ENCODE measurements around the gene NME1. TPM values are rescaled to one million over a fixed set of nuclear protein-coding genes. Genes with fewer than 3 reads are reported as not detected.

NME1 gene
- total and polyA plus RNA-seq, 2 donors (not counting 3 experiments of a cell fraction or from before 2014, with no cell fraction given), result 214 to 326 TPM

GRCh38 chr17:51188271-51188833 is 35.0 kb downstream of the NME1 start:
- no TSS peak for BruUV-seq (replicated peaks)
- Histone ChIP-seq H3K36me3 (ENCODE audit: control insufficient read depth in 2 of 2, extremely low read depth in 1 of 2, insufficient read depth in 2 of 2, low read length in 2 of 2) (peaks cover 4 to 13% of the 10 kb centered on the region in 2 experiments), H2AFZ (ENCODE audit: low read depth, low read length) (no peak overlapping the region), H3K27me3 (ENCODE audit: control insufficient read depth in 2 of 2, insufficient read depth in 2 of 2, low read length in 2 of 2) (no peaks in the 10 kb centered on the region), H3K4me1 (ENCODE audit: control insufficient read depth, extremely low read depth, insufficient read depth, low read length) (peaks cover 15% of the 10 kb centered on the region), H4K20me1 (replicated peaks; ENCODE audit: control insufficient read depth, extremely low read depth, insufficient read depth, low read length) (no peaks in the 10 kb centered on the region), H3K9me3 (replicated peaks; ENCODE audit: control insufficient read depth, insufficient read depth, low read length) (no peaks in the 10 kb centered on the region), H3K9me1 (replicated peaks; ENCODE audit: control insufficient read depth, extremely low read depth, insufficient read depth, low read length) (no peaks in the 10 kb centered on the region), H3K9ac (replicated peaks; ENCODE audit: extremely low read depth, insufficient read depth, low read length) (no peak overlapping the region), H3K79me2 (ENCODE audit: control insufficient read depth, insufficient read depth, low read length) (no peaks in the 10 kb centered on the region), H3K4me3 (replicated peaks in 1 of 3; ENCODE audit: insufficient read depth in 1 of 3, low read depth in 1 of 3, low read length in 3 of 3) (no peak overlapping the region), H3K27ac (ENCODE audit: insufficient read depth, low read depth, low read length) (no peak overlapping the region), H3K4me2 (ENCODE audit: insufficient read depth, low read length) (no peak overlapping the region)
- intact Hi-C loops (cut with micrococcal nuclease), result no loop called here
- TF ChIP-seq EZH2 (IDR thresholded peaks at IDR 0.05; ENCODE audit: borderline replicate concordance, low read depth, low read length, severe bottlenecking), result no peak
- no peak for TF ChIP-seq MYC (IDR thresholded peaks at IDR 0.05; ENCODE audit: low read depth, low read length)
- TF ChIP-seq JUN (IDR thresholded peaks at IDR 0.05; ENCODE audit: borderline replicate concordance, insufficient read depth, insufficient read length, low read depth), result no peak
- TF ChIP-seq MAX (IDR thresholded peaks at IDR 0.05; ENCODE audit: insufficient read depth, insufficient read length), result no peak
- no peak for TF ChIP-seq FOS (IDR thresholded peaks at IDR 0.05; ENCODE audit: borderline replicate concordance, insufficient read depth, low read length)
- no peak for TF ChIP-seq POLR2A (IDR thresholded peaks at IDR 0.05; ENCODE audit: low read depth, low read length)
- no peak for TF ChIP-seq GATA2 (IDR thresholded peaks at IDR 0.05; ENCODE audit: insufficient read depth, insufficient read length, low read depth, low read length)
- TF ChIP-seq CTCF (IDR thresholded peaks at IDR 0.05; ENCODE audit: extremely low read depth in 1 of 2, insufficient read depth in 1 of 2, low read depth in 1 of 2, low read length in 2 of 2), result no peak
- TF ChIP-seq POLR2AphosphoS5 (IDR thresholded peaks at IDR 0.05; ENCODE audit: insufficient read depth, low read depth, low read length), result no peak
- ChIA-PET CTCF (no interaction called here), POLR2A (interaction anchor here (0.5 kb wide), 1 partner anchor 208 kb away, joined by 5 read pairs; no protein-coding TSS in a partner anchor)
- dilution Hi-C loops (cut with MboI; ENCODE audit: extremely low pct_ligation_motif_present, low sequenced_read_pairs), result no loop called here
- FAIRE-seq (no peak), DNase-seq (ENCODE audit: low read depth, low spot score) (no peak)
